NCI-H2107 (cell line): ENCODE measurements around the gene HIPK2.
A peak's percentile ranks its signal among the peaks of the same experiment; 100 is the strongest.
"Not testable (repeated sequence)": the region's sequence is repeated elsewhere in the genome, so short reads cannot be mapped to it uniquely, and the experiment has no call there.

Experiments
- DNase-seq: peaks from one replicate; lab custom pipeline; 2025; lab: John Stamatoyannopoulos, UW

Gene HIPK2

DNA sequence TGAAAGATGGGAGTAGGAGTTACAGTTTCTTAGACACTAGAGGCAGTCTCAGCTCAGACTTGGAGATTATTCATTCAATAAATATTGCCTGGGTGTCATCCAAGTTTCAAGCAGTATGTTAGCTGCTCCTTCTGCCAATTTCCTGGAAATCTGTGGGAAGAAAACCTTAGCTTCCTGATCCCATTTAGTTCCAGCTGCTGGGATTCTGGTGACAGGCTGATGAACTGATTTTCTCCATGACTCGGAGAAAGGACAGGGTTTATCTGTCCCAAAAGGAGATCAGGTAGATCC is 158.5 kb downstream of the HIPK2 start:
- no peak for DNase-seq

DNA sequence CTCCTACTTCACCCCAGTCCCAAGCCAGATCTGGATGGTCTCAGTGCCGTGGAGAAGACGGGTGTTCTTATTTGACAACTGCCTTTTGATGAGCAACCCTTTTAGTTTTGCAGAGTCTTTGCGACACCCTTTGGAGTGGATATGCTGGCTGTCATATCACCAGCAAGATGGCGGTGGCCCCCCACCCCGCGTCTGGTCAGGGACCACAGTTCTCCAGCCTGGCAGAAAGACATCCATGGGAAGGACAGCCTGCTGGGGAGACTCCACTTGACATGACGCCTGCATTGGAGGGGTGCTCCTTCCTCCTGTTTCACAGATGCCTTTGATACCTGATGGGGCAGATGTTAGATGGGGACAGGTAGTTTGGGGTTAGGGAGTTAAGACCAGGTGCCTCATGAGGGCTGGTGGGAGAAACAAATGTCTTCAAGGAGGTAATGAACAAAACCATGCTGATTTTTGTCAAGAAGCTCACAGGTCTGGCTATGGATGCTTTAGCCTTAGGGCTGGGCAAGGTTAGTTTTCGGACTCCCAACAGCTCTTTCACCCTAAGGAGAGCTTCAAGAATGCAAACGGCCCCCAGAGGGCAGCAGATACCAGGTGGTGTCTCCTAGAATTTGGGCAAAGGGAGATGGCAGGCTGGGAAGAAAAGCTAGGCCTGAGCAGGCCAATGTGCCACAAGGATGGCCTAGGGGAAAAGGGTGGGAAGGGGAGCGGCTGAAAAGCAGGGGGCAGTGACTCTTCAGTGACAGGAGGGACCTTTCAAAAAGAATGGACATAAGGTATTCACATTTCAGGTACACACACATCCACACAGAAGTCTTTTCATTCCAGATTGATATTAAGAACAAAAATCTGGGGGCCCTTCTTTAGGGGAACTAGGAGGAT is 159.1 kb downstream of the HIPK2 start:
- peak; percentile 39 for DNase-seq

DNA sequence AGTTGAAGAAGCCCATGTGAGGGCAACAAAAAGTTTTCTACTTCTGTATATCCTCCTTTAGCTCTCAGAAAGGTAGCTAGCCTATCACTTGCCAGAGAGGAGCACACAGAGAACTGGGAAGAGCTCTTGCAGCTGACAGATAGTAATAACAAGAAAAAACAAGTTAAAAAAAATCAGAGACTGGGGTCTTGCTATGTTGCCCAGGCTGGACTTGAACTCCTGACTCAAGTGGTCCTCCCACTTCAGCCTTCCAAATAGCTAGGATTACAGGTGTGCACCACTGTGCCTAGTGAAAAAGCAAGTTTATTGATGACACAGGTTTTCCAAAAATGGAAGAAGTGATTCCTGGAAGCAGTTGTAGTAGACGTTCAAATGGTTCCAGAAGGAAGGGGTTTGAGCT is 160.7 kb downstream of the HIPK2 start:
- no peak for DNase-seq

DNA sequence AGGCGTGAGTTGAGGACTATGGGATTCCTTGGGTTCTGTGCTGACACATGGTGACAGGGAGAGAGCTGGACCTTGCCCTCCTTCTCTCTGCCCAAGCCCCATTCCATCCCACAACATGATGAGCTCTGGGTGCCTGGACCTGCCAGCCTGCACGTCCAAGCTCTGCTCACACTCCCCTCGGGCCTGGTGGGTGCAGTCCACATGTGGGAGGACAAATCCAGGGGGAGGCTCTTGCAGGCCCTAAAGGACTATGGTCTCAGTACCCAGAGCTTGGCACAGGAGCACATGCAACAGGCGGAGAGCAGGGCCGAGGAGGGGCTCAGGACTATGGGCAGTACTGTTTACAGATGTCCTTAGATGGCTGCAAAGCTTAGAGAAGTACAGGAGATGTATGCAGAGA is 162.9 kb downstream of the HIPK2 start:
- no peak for DNase-seq

DNA sequence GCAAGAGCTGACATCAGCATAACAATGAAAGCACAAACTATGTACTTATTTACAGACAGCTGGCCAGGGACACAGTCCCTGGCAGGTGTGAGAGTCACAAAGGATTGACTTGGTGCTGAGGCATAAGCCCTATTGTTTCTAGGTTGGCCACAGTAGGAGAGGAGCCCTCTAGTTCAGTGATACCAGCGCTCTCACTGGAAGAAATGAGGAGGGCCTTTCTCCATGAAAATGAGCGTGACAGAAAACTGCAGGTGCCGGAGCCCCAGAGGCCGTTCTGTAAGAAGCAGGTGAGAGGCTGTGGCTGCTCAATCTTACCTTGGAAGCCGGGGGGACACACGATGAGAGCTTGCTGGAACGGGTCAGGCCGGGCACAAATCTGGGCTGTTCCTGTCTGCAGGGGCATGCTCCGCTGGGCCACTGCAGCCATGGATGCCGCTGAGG is 163.8 kb downstream of the HIPK2 start:
- DNase-seq: peak; percentile 78

DNA sequence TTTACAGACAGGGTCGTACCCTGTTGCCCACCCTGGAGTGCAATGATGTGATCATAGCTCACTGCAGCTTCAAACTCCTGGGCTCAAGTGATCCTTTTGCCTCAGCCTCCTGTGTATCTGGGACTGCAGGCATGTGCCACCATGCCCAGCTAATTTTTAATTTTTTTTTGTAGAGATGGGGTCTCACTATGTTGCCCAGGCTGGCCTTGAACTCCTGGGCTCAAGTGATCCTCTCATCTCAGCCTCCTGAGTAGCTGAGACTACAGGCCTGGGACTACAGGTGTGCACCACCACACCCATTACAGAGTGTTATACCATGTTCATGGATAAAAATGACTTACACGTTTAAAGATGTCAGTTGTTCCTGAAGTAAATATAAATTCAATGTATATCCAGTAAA is 166.2 kb downstream of the HIPK2 start:
- not testable (repeated sequence) for DNase-seq

DNA sequence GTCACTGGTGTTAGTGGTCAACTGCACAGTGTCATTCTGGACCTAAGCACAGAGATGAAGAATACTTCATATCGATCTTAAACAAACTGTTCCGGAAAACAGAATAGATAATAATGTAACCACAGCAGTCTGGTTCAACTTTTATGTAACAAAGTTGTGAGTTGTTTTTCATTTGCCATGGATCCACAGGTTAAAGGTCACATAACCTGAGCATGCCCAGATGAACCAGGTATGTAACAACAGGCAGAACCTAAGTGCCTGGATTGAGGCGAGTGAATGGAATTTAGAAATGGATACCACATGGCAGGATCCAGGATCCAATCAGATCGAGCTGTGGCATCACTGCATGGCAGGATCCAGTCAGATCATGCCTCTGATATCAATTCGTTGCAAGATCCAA is 167.2 kb downstream of the HIPK2 start:
- no peak for DNase-seq

DNA sequence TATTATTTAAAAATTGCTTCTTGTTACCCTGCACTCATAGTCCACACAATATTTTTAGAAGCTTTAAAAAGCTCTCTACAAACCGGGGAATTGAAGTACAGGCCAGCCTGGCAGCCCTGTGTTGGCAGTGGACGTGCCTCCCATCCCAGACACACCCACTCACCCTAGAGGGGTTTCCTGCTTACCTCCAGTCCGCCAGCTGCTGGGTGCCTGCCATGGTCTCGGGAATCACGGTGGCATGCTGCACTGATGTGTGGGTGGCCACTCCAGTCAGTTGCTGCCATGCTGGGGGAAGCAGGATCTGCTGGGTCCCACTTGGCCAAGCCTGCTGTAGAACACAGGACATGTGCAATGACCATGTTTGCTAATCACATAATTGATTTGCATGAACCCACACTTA is 173.9 kb downstream of the HIPK2 start:
- DNase-seq: no peak

DNA sequence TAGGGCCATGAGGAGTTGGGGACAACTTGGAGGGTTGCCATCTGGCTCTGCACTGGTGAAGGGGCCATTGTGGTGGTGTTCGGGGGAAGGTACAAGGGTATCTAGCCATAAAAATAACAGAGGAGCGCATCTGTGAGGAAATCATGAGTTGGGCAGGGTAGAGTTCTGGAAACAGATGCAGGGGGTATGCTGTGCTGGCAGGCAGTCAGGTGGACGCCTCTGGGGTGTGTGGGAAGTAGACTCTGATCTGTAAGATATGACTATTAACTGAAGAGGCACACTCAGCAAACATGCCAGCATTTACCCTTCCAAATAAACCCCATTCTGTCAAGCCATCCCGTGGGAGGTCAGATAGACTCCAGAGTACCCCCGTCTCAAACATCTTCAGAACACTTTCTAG is 174.5 kb downstream of the HIPK2 start:
- DNase-seq: no peak

DNA sequence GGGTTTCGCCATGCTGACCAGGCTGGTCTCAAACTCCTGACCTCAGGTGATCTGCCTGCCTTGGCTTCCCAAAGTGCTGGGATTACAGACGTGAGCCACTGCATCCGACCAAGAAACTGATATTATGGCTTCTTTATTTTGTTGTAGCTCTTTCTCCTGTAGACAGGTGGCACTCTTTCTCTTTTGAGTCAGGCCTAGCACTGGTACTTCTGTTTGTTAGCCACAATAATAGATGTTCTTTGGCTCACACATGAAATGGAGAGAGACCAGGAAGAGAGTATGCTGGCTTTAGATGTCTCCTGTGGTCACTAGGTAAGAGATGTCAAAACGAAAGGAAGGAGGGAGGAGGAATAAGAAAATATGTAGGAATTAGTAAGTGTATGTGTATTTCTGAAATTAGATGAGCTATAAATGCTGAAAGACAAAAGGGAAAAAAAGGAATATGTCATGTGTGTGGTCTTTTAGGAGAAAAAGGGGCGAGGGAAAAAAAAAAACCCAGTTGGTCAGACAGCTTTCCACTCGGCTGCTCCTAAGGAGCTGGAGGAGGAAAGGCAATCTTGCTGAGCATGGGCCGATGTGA is 175.6 kb downstream of the HIPK2 start:
- peak; percentile 25 for DNase-seq

DNA sequence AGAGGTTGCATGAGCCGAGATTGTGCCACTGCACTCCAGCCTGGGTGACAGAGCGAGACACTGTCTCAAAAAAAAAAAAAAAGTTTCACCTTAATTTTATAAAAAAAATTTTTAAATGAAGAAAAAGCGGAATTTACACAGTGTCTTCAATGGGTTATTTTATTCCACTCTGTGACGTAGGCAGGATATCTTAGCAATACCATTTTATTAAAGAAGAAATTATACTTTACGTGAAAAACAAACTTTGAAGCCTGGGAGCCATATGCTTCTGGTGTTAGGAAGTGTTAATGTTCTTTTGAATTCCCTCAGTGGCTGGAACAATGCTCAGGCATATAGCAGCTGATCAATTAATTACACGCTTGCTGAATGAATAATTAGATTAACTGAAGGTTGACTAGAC is 176.6 kb downstream of the HIPK2 start:
- no peak for DNase-seq

DNA sequence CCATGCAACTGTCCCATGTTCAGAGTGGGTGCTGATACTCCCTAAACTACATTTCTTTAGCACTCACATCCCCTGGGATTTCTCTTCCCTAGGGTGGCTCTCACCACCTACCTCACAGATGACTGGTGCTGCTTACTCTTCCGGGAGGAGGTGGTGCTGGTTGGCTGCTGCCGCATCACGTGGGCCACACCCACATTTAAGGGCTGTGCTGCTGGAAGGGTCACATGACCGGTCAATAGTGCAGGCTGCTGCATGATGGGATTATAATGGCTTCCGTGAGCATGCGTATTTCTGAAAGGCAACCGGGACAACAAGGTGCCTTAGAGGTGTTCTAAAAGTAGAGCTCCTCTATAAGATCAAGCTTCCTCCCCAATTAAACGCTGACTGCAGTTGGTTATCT is 177.5 kb downstream of the HIPK2 start:
- DNase-seq: no peak

DNA sequence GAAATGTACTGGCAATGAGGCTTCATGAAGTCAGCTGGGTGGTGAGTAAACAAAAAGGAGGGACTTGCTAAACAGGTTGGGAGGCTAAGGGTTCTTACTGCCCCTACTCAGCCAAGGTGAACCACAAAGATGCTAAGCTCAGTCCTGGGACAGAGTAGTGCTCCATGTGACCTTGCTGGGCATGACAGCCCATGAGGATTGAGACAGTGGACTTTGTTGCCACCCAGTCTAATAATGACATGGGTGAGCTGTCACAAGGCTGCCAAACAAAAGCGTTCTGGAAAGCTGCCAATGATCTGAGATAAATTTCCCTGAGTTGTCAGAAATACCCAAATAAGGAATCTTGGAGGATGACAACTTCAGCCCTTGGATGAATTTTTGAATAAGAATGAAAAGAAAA is 179.2 kb downstream of the HIPK2 start:
- no peak for DNase-seq

DNA sequence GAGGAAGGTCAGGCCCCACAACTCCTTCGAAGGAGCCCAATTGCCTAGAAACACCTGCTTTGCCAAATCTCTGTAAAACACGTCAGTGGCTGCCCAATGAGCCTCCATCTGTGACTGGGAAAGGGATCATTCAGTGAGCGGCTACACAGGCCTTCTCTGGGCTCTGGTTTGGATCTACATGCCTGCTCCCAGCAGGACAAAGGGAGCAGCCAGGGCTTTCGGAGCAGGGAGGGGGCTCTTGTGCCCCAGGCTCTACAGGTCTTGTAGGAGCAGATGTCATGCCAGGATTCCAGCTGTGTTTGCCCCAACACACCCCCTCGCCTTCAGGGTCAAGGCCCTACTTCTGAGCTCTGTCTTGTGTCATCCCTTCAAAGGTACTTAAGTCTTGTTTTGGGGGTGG is 180.8 kb downstream of the HIPK2 start:
- DNase-seq: no peak

DNA sequence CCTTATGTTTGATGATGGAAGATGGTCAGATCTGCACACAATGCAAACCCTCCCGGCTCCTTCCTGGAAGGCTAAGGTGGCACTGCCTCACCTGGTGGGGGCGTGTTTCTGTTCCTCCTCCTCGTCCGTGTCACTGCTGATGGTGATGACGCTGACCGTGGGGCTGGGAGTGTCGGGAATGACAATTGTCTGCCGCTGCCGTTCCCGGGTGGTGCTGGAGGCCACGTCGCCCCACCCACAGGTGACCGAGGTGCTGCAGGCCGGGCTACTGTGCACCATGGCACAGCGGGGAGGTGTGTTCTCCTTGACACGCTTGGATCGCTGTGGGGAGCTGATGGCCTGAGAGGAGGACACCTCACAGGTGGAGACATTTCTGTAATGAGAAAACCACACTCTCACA is 181.2 kb downstream of the HIPK2 start:
- no peak for DNase-seq

DNA sequence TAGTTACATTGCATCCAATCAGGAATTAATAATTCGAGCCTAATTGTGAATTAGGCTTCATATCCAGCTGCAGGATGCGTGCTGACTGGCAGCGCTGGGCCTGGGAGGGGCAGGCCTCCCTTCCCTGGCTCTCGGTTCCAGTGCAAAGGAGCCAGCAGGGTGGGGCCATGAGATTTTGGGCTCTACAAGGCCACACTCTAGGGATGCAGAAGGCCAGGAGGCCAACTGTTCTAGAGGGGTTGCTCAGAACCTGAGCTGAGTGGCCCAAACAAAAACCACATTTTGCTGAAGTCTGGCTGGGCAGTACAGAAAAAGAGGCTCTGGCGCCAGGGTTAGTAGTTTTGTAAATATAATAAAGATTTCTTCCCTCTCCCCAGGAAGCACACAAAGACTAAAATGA is 182.0 kb downstream of the HIPK2 start:
- DNase-seq: no peak

DNA sequence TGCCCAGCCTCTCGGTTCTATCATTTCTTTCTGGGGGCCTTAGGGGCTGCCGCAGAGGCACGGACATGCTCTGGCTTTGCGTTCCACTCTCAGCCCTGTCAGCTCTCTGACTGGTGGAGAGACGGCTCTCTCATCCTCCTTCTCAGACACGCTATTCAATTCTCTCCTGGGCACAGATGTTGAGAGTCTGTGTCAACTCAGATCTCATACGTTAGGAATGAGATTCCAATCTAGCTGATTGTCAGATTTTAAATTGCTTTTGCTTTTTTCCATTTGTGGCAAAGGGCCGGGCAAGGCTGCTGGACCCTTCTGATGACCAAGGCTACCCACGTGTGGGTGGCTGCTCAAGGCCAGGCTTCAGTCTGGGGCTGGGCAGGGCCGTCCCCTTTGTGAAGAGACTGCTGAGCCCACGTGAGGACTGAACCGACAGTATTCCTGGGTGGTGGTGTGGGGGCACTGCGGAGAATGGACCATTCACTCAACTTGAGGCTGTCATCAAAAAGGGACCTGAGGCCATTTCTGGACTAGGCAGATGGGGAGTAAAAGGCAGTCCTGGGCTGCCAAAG is 182.8 kb downstream of the HIPK2 start:
- no peak for DNase-seq

DNA sequence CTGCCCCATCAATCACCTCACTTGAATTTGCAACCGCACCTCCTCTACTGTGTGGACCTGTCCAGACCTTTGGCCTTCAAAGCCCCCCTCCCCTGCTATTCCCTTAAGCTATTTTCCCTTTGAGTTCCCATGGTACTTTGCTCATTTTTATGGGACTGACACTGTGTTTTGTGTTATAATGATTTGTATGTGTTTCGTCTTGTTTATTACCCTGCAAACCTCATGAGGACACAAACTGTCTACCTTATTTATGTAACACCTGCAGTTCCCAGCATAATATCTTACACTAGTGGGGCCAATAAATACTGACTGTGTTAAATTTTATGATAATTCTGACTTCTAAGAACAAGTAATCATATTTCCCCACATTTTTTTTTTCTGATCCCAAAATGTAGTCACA is 183.7 kb downstream of the HIPK2 start:
- no peak for DNase-seq

DNA sequence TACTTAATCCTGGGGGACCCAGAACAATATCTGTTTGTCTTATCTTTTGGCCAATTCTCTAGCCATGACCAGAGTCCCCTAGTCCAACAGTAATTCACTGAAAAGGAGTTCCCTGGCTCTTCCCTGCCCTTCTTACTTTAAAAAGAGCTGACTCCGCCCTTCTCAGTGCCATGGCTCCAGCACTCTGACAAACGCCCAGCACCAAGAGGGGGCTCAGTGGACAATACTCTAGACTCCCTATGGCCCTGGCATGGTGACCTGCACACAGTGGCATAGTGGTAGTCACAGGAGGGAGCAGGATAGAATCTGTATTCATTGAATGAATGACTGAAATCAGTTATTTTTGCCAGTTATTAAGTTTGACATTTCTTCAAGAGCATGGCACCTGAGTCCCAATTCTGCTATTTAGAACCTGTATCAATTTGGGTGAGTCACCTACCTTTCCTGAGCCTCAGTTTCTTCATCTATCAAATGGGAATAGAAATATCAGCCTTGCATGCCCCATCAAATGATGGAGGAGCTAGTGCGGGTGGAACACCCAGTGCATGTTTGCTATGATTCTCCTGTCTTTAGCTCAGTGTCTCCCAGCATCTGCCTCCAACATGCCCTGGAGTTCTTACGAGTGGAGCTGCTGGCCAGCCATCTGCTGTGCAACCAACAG is 184.9 kb downstream of the HIPK2 start:
- DNase-seq: no peak

DNA sequence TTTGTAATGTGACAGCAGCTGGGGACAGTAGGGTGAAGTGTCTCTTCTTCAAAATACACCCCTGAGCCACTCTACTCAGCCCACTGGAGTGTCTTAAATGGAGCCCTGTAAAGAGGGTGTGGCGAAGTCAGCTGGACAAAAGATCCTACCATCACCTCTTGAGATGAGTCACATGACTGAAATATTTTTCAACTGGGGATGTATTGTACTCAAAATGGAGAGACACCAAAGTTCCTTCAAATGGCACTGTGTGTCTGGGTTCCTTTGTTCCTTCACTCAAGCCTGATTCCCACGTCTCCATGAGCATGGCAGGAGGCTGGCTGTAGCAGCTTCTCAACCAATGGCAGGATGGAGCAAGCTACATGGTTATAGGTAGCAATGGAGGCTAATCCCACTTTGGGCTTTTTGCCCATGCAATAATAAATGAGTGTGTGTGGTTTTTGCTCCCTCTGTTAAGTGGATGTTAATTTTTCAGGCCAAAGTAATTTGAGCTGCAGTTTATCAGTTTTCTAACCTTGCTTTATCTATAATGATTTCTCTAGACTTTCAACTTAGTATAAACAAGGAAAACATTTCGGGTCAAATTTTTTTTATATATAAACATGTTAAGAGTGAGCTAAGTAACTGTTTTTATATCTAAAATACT is 186.1 kb downstream of the HIPK2 start:
- DNase-seq: peak; percentile 12

DNA sequence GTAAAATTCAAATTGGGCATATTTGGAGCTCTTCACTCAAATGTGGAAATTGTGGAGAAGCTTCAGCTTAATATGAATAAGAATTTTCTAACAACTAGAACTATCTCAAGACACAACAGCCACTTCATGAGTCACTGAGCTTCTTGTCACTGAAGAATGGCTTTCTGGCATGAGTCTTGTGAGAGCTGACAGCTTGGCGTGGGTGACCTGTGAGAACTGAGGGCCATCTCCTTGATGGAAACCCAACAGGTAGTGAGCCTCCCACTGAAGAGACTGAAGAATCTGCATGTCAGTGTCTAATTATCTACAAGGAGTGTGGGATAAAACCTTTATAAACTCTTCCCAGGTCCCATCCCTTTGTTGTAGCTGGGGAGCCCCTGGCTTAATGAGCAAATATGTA is 188.3 kb downstream of the HIPK2 start:
- no peak for DNase-seq

DNA sequence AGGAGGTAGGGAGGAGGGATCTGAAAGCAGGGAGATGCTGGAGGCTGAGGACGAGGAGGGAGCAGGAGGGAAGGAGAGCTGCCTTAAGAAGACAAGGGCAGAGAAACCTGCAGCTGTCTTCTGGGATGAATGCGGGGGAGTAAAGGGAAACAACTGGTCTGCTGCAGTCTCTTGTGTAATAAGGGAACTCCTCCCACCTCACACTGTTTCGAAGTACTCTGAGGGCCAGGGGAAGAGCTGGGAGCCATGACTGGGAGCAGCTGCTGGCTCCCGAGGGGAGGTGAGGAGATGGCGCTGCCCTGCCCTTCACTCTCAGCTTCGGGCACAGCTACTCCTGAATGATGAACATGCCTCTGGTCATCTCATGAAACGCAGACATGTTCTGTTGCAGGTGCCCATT is 189.2 kb downstream of the HIPK2 start:
- DNase-seq: no peak

DNA sequence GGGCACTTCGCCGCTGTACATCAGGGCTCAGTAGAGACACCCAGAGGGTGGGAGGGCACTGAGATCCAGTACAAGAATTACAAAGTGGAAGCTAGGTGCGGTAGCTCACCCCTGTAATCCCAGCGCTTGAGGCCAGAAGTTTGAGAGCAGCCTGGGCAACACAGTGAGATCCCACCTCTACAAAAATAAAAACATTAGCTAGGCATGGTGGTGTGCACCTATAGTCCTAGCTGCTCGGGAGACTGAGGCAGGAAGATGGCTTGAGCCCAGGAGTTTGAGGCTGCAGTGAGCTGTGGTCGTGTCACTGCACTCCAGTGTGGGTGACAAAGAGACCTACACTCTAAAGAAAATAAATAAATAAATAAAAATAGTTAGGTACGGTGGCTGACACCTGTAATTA is 190.3 kb downstream of the HIPK2 start:
- DNase-seq: no peak
